GM18858 (cell line): ENCODE data around the gene KCND3.

Experiments used
- ATAC-seq: cut with Tn5 transposase; IDR thresholded peaks from one replicate; pipeline ENCODE4 v1.9.1; 2021; ENCODE audit not compliant: unreplicated experiment

KCND3 gene

GRCh38 chr1:111851552-111851951, 137.9 kb downstream of the KCND3 start:
- no peak for ATAC-seq

- no peak for ATAC-seq
Observed at GRCh38 chr1:111850109-111850508, 139.4 kb downstream of the KCND3 start.

- no peak for ATAC-seq
Observed at GRCh38 chr1:111848852-111849545, 140.5 kb downstream of the KCND3 start.

GRCh38 chr1:111847466-111847865, 142.0 kb downstream of the KCND3 start:
- no peak for ATAC-seq

- ATAC-seq, result no peak
Observed at GRCh38 chr1:111846842-111847241, 142.6 kb downstream of the KCND3 start.

GRCh38 chr1:111843177-111843576, 146.3 kb downstream of the KCND3 start:
- no peak for ATAC-seq

- ATAC-seq, result no peak
Observed at GRCh38 chr1:111842411-111842810, 147.1 kb downstream of the KCND3 start.

GRCh38 chr1:111841746-111842145, 147.7 kb downstream of the KCND3 start:
- no peak for ATAC-seq

GRCh38 chr1:111841189-111841588, 148.3 kb downstream of the KCND3 start:
- ATAC-seq, result no peak

GRCh38 chr1:111837393-111837792, 152.1 kb downstream of the KCND3 start:
- ATAC-seq, result no peak

GRCh38 chr1:111836111-111836510, 153.4 kb downstream of the KCND3 start:
- ATAC-seq, result no peak

- ATAC-seq, result no peak
Observed at GRCh38 chr1:111835514-111835913, 154.0 kb downstream of the KCND3 start.

- ATAC-seq, result no peak
Observed at GRCh38 chr1:111834956-111835355, 154.5 kb downstream of the KCND3 start.

- ATAC-seq, result no peak
Observed at GRCh38 chr1:111833334-111833733, 156.1 kb downstream of the KCND3 start.

- ATAC-seq, result no peak
Observed at GRCh38 chr1:111832521-111833155, 156.8 kb downstream of the KCND3 start.

GRCh38 chr1:111831153-111831552, 158.3 kb downstream of the KCND3 start:
- ATAC-seq, result no peak

GRCh38 chr1:111827946-111828345, 161.5 kb downstream of the KCND3 start:
- ATAC-seq, result no peak

GRCh38 chr1:111826278-111826677, 163.2 kb downstream of the KCND3 start:
- no peak for ATAC-seq

- no peak for ATAC-seq
Observed at GRCh38 chr1:111825217-111825616, 164.3 kb downstream of the KCND3 start.

GRCh38 chr1:111822138-111822537, 167.3 kb downstream of the KCND3 start:
- ATAC-seq, result no peak

GRCh38 chr1:111821121-111821745, 168.2 kb downstream of the KCND3 start:
- ATAC-seq, result no peak

- ATAC-seq, result no peak
Observed at GRCh38 chr1:111819566-111820263, 169.8 kb downstream of the KCND3 start.
